RCC 7860 (cell line): ENCODE data around the gene BRIP1.
A peak's percentile ranks its signal among the peaks of the same experiment; 100 is the strongest.
"Not testable (repeated sequence)": the region's sequence is repeated elsewhere in the genome, so short reads cannot be mapped to it uniquely, and the experiment has no call there.

ENCODE experiments used
- DNase-seq: peaks from one replicate; pipeline ENCODE4 v3.0.0-alpha.2; 2015; ENCODE audit warnings: low spot score
- FAIRE-seq: peaks from 2 replicates; lab custom pipeline; 2012; peaks lifted over from hg19 to GRCh38; lab: Jason Lieb, UNC

The BRIP1 gene

GRCh38 chr17:61673019-61673897, 190.1 kb downstream of the BRIP1 start:
- DNase-seq, FAIRE-seq: not testable (repeated sequence)

DNA sequence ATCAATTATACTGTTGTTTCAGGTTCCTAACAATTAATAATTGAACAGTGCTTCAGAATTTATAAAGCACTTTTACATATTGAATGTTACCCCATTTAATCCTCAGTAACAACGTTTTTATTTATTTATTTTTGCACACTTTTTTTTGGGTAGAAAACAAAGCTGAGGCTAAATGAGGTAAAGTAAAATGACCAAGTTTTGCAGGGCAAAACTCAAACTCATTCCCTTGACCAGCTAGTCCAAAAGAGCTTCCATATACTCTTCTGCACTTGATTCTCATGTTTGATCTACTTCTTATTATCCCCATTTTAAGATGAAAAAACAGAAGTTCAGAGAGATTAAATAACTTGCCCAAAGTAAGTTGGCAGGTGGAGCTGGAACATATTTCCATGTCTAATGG, 191.2 kb downstream of the BRIP1 start:
- DNase-seq, result no peak
- FAIRE-seq, result no peak

GRCh38 chr17:61670691-61671090, 192.6 kb downstream of the BRIP1 start:
- DNase-seq, result no peak
- FAIRE-seq, result no peak

DNA sequence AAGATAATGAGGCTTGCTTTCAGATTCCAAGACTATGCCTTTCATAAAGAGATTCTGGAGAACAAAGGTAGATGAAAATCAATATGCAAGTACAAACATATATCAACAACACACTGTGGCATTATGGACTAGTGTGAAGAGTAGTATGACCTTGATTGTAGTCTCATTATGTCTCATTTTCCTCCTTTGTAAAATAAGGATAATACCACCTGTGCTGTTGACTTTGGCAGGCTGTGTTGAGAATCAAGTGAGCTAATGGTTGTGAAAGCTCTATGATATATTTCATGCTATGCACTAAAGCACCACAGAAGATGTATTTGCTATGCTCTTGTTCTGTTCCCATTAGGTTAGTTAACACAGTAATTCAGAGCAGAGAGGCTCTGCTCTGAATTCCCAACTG, 193.8 kb downstream of the BRIP1 start:
- no peak for FAIRE-seq
- no peak for DNase-seq

DNA sequence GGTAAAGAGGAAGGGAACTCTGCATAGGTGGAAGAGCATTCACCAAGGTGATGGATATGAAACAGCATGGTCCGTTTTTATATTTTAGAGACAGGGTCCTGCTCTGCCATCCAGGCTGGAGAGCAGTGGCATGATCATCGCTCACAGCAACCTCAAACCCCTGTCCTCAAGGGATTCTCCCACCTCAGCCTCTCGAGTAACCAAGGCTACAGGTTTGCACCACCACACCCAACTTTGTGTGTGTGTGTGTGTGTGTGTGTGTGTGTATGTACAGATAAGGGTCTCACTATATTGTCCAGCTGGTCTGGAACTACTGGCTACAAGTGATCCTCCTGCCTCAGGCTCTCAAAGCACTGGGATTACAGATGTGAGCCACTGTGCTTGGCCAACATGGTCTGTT, 194.8 kb downstream of the BRIP1 start:
- DNase-seq (no peak), FAIRE-seq (no peak)

GRCh38 chr17:61666406-61667088, 196.8 kb downstream of the BRIP1 start:
- not testable (repeated sequence) for FAIRE-seq, DNase-seq

DNA sequence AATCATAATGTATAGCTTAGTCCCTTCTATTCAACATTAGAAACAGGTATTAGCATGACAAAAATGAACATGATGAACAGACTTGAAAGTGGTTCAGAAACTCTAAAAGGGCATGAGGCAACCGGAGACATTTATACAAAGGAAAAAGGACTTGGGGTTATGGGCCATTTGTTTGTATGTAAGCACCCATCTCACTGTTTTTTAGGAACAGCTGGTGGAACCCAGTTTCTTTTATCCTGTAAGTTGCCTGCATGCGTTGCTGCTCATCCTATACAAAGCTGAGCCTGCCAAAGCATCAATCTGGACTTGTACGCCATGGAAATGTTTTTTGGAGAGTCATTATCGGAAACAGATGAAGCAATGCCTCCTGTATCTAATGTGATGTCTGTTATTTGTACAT, 200.0 kb downstream of the BRIP1 start:
- FAIRE-seq, result no peak
- DNase-seq, result no peak

GRCh38 chr17:61662741-61663140, 200.6 kb downstream of the BRIP1 start:
- no peak for DNase-seq
- FAIRE-seq, result no peak

DNA sequence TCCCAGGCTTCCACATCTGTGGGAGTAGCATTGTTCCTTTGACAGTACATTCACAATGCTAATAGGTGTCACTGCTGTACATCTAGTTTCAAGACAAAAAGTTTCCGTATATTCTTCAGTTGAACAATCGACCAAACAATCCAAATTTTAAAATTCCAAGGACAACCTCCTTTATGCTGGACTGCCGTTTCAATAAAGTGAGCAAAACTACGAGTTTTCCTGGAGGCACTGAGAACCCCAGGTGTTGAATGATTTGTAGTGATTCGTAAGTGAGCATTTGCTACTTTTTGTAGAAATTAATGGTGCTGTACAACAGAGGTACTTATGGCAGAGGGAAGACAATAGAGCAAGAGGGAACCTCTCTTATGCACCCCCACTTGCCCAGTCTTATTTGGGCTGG, 201.1 kb downstream of the BRIP1 start:
- no peak for DNase-seq
- no peak for FAIRE-seq

GRCh38 chr17:61660746-61661485, 202.4 kb downstream of the BRIP1 start:
- FAIRE-seq (no peak), DNase-seq (no peak)

- DNase-seq (no peak), FAIRE-seq (no peak)
Observed at GRCh38 chr17:61659437-61659836, 203.9 kb downstream of the BRIP1 start.

GRCh38 chr17:61658183-61658582, 205.1 kb downstream of the BRIP1 start:
- no peak for DNase-seq
- no peak for FAIRE-seq

DNA sequence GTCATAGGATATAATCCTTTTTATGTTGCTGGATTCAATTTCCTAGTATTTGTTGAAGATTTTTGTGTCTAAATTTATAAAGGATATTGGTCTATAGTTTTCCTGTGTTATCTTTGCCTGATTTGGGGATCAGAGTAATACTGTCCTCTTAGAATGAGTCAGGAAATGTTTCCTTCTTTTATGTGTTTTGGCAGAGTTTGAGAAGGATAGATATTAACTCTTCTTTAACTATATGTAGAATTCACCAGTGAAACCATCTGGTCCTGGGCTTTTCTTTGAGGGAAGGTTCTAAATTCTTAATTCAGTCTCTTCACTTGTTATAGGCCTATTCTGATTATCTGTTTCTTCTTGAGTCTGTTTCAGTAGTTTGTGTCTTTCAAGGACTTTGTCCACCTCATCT, 206.0 kb downstream of the BRIP1 start:
- FAIRE-seq (no peak), DNase-seq (no peak)

- DNase-seq (no peak), FAIRE-seq (no peak)
Observed at GRCh38 chr17:61656721-61657217, 206.6 kb downstream of the BRIP1 start.

DNA sequence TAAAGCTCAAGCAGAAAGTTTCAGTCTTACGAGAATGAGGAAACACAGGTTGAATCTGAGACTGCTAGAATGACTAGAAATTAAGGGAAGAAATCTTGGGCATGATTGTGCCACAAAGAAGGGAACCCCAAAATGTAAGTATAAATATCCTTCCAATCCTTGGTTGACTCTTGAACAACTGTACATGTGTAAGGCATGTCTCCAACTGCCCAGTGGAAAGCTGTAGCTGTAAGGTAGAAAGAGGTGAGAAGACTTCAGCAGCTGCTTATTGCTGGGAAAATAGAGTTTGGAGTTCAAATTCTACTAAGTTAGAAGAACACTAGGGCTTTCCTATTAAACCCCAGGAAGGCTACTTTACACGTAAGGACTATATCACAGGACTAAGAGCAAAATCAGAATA, 212.6 kb downstream of the BRIP1 start:
- DNase-seq (peak; percentile 2), FAIRE-seq (no peak)

- DNase-seq, result no peak
- FAIRE-seq, result no peak
Observed at GRCh38 chr17:61648587-61648986, 214.7 kb downstream of the BRIP1 start.

- FAIRE-seq, result no peak
Observed at GRCh38 chr17:61647047-61647446, 216.3 kb downstream of the BRIP1 start.

GRCh38 chr17:61646482-61646881, 216.8 kb downstream of the BRIP1 start:
- DNase-seq (no peak), FAIRE-seq (no peak)

More at GRCh38 chr17:61647047-61647446, 216.3 kb downstream of the BRIP1 start:
- DNase-seq, result no peak

GRCh38 chr17:61645920-61646319, 217.4 kb downstream of the BRIP1 start:
- DNase-seq (no peak), FAIRE-seq (no peak)

- DNase-seq (no peak), FAIRE-seq (no peak)
Observed at GRCh38 chr17:61644800-61645774, 218.2 kb downstream of the BRIP1 start.
